Sigmoid colon (tissue), 7 donors: ENCODE results near the gene S100A2. TPM values are rescaled to one million over a fixed set of nuclear protein-coding genes. Genes with fewer than 3 reads are reported as not detected.

ENCODE experiments used
- DNase-seq: peaks from one replicate; pipeline ENCODE4 v3.0.0-alpha.2; 2019
- H3K27ac ChIP-seq, 4 donors: fragments of 200-600 bp; sonication (generic); one replicate each; pipeline ENCODE4 v1.5.1; 2016 to 2019; ENCODE audit warnings: mild to moderate bottlenecking in 1 of 4
- H3K27me3 ChIP-seq, 3 donors: fragments of 200-600 bp; sonication (generic); one replicate each; pipeline ENCODE4 v1.5.1; 2019; ENCODE audit warnings: mild to moderate bottlenecking in 1 of 3
- H3K36me3 ChIP-seq, 4 donors: fragments of 200-600 bp; sonication (generic); one replicate each; pipeline ENCODE4 v1.5.1; 2016 to 2019
- H3K4me1 ChIP-seq, 4 donors: fragments of 200-600 bp; sonication (generic); one replicate each; pipeline ENCODE4 v1.5.1; 2017 to 2019
- H3K4me3 ChIP-seq, 4 donors: fragments of 200-600 bp; sonication (generic); one replicate each; pipeline ENCODE4 v1.5.1; 2017 to 2019; ENCODE audit warnings: mild to moderate bottlenecking in 2 of 4, moderate library complexity in 1 of 4
- H3K9me3 ChIP-seq, 4 donors: fragments of 200-600 bp in 3 of 4; sonication (generic) in 3 of 4; one replicate each; pipeline versions ENCODE4 v1.5.1 to v1.6.1; 2013 to 2019
- EP300 ChIP-seq, 4 donors: sonication (generic); formaldehyde crosslinking; IDR thresholded peaks; one replicate each; pipeline ENCODE4 v1.6.1; 2017; ENCODE audit warnings: antibody characterized with exemption in 4 of 4
- POLR2A ChIP-seq, 2 donors: fragments of 450-650 bp; IDR thresholded peaks; one replicate each; pipeline ENCODE4 v1.6.1; 2016; ENCODE audit warnings: antibody characterized with exemption in 2 of 2, mild to moderate bottlenecking in 2 of 2, moderate library complexity in 2 of 2
- POLR2AphosphoS5 ChIP-seq, 4 donors: sonication (generic); formaldehyde crosslinking; IDR thresholded peaks; one replicate each; pipeline ENCODE4 v1.6.1; 2017; ENCODE audit warnings: antibody characterized with exemption in 4 of 4
- WGBS, 2 donors: extraction: QIAGEN DNeasy Blood & Tissue Kit; methylation state at CpG; one replicate each; pipeline ENCODE4 v1.1.7; 2013; 5-methylcytosine and 5-hydroxymethylcytosine counted together
- intact Hi-C: fragments of 100-400 bp; cut with DNase I; formaldehyde crosslinking; loops from one replicate; pipeline ENCODE4 v1.15.1; 2023
- polyA plus RNA-seq, 3 donors: library from polyadenylated mRNA; stranded (reverse); fragments of 200-250 nt; gene quantifications; one replicate each; pipeline ENCODE4 v1.2.3, GENCODE V29; 2013
- total RNA-seq, 4 donors: library from RNA; depleted of rRNA; stranded (reverse); fragments of >200 nt; gene quantifications; one replicate each; pipeline ENCODE4 v1.1.0, GENCODE V29; 2016
- TF ChIP-seq, protein P1 (sequence below), 4 experiments: fragments of 450-650 bp in 3 of 4; fragments of 200-600 bp in 1 of 4; IDR thresholded peaks; one replicate each; pipeline ENCODE4 v1.5.1; 2016 to 2019; ENCODE audit warnings: antibody characterized with exemption in 4 of 4, mild to moderate bottlenecking in 3 of 4, moderate library complexity in 2 of 4
- donor health status: healthy with polysubstance abuse.
- donor health status: Bipolar disorder and iron deficiency.
- donor health status: healthy.

S100A2 gene
- total and polyA plus RNA-seq, 7 donors = 0.68 to 16.2 (median 1.8) TPM; not detected in 2

- H3K9me3 ChIP-seq = no peaks in the 10 kb centered on the region
- peak overlapping the region in 3 of 4 donors; percentile 66 to 72 (median 68) for H3K4me3 ChIP-seq
- intact Hi-C loops = loop anchor here (5.0 kb wide), 1 partner anchor 81 kb away; no protein-coding TSS in a partner anchor
- H3K27me3 ChIP-seq = no peaks in the 10 kb centered on the region
- H3K4me1 ChIP-seq = peaks cover 0 to 59% (median 50%) of the 10 kb centered on the region in 4 donors
- no peak for TF ChIP-seq POLR2A (IDR thresholded peaks at IDR 0.05)
- TF ChIP-seq POLR2AphosphoS5 (IDR thresholded peaks at IDR 0.05) = no peak
- TF ChIP-seq, protein P1, sequence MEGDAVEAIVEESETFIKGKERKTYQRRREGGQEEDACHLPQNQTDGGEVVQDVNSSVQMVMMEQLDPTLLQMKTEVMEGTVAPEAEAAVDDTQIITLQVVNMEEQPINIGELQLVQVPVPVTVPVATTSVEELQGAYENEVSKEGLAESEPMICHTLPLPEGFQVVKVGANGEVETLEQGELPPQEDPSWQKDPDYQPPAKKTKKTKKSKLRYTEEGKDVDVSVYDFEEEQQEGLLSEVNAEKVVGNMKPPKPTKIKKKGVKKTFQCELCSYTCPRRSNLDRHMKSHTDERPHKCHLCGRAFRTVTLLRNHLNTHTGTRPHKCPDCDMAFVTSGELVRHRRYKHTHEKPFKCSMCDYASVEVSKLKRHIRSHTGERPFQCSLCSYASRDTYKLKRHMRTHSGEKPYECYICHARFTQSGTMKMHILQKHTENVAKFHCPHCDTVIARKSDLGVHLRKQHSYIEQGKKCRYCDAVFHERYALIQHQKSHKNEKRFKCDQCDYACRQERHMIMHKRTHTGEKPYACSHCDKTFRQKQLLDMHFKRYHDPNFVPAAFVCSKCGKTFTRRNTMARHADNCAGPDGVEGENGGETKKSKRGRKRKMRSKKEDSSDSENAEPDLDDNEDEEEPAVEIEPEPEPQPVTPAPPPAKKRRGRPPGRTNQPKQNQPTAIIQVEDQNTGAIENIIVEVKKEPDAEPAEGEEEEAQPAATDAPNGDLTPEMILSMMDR (IDR thresholded peaks at IDR 0.05) = no peak
- H3K27ac ChIP-seq = peak overlapping the region; percentile 82 to 90 (median 86)
- WGBS, 2 donors = 39 to 75% methylated on average over 5 of the region's 5 CpGs
- DNase-seq = no peak
- peaks cover 0 to 2% (median 0%) of the 10 kb centered on the region in 4 donors for H3K36me3 ChIP-seq
Measured at GRCh38 chr1:153613406-153613805, 47.8 kb upstream of the S100A2 start.

DNA sequence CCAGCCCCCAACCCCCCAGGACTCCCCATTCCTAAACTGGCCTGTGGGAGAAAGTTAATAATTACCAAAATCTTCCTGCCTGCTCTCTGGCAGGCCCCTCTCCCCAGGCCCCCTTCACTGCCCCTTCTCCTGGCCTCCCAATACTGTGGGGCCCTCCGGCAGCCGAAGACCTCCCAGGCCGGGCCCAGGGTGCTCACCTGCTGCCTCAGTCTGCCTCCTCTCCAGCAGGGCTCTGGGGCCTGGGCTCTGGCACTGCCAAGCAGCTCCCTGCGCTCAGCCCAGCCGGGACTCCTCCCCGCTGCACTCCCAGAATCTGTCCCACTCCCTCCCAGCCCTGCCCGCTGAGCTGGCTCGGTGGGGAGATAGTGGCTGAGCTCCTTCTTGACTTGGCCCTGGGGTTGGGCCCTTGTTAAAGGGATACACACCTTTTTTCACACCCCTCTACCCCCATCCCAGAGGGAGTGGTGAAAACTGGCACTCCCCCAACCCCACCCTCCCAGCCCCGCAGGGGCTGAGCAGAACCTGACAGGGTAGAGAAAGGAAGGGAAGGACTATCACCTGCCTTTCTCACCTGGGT, 47.2 kb upstream of the S100A2 start, which contains the start of gene S100A16:
Gene S100A16 (minus strand): TSS at position 383 of the 577 bp plus-strand sequence. CDS start 4,986 bp downstream, outside the sequence.
- peak; percentile 67 to 90 (median 87) for TF ChIP-seq POLR2AphosphoS5 (IDR thresholded peaks at IDR 0.05)
- TF ChIP-seq POLR2A (IDR thresholded peaks at IDR 0.05) = peak; percentile 76 to 92
- TF ChIP-seq, protein P1 (IDR thresholded peaks at IDR 0.05) = no peak
- TF ChIP-seq EP300 (IDR thresholded peaks at IDR 0.05) = no peak
- DNase-seq = peak; percentile 93

GRCh38 chr1:153612111-153612754, 46.6 kb upstream of the S100A2 start:
- Histone ChIP-seq H3K4me1 (peaks cover 0 to 61% (median 49%) of the 10 kb centered on the region in 4 donors), H3K36me3 (peaks cover 0 to 8% (median 3%) of the 10 kb centered on the region in 4 donors), H3K27me3 (no peaks in the 10 kb centered on the region), H3K9me3 (no peaks in the 10 kb centered on the region), H3K27ac (peak overlapping the region; percentile 82 to 90 (median 86)), H3K4me3 (peak overlapping the region; percentile 66 to 72 (median 68))
- WGBS, 2 donors = 16 to 58% methylated on average over 11 of the region's 11 CpGs
- no peak for TF ChIP-seq POLR2AphosphoS5 (IDR thresholded peaks at IDR 0.05)
- TF ChIP-seq, protein P1 (IDR thresholded peaks at IDR 0.05) = no peak
- DNase-seq = no peak
- intact Hi-C loops = loop anchor here (5.0 kb wide), 1 partner anchor 80 kb away; no protein-coding TSS in a partner anchor

More for the DNA sequence above, 47.2 kb upstream of the S100A2 start, which contains the start of gene S100A16:
- intact Hi-C loops = loop anchor here (5.0 kb wide), 1 partner anchor 81 kb away; no protein-coding TSS in a partner anchor
- peak within 1 kb of the TSS; percentile 82 to 90 (median 86) for H3K27ac ChIP-seq
- H3K9me3 ChIP-seq = no peaks in the 10 kb centered on the region
- H3K4me1 ChIP-seq = peaks cover 0 to 64% (median 51%) of the 10 kb centered on the region in 4 donors
- H3K4me3 ChIP-seq = peak within 1 kb of the TSS; percentile 66 to 72 (median 68)
- H3K27me3 ChIP-seq = no peaks in the 10 kb centered on the region
- 12 to 48% methylated on average over 9 of the region's 9 CpGs for WGBS, 2 donors
- H3K36me3 ChIP-seq = peaks cover 0 to 2% (median 0%) of the 10 kb centered on the region in 4 donors

- 32 to 71% methylated on average over 1 of the region's 1 CpG for WGBS, 2 donors
- intact Hi-C loops = loop anchor here (5.0 kb wide), 1 partner anchor 79 kb away; no protein-coding TSS in a partner anchor
Measured at GRCh38 chr1:153611356-153611755, 45.7 kb upstream of the S100A2 start.

More at GRCh38 chr1:153611356-153611755, 45.7 kb upstream of the S100A2 start:
- H3K27ac ChIP-seq = peak overlapping the region in 3 of 4 donors; percentile 82 to 90 (median 85)
- H3K4me1 ChIP-seq = peaks cover 0 to 52% (median 46%) of the 10 kb centered on the region in 4 donors
- TF ChIP-seq POLR2A (IDR thresholded peaks at IDR 0.05) (no peak), POLR2AphosphoS5 (IDR thresholded peaks at IDR 0.05) (no peak), EP300 (IDR thresholded peaks at IDR 0.05) (no peak)
- TF ChIP-seq, protein P1 (IDR thresholded peaks at IDR 0.05) = no peak
- H3K27me3 ChIP-seq = no peaks in the 10 kb centered on the region
- peaks cover 0 to 17% (median 12%) of the 10 kb centered on the region in 4 donors for H3K36me3 ChIP-seq
- no peak for DNase-seq
- peak overlapping the region; percentile 66 to 72 (median 68) for H3K4me3 ChIP-seq
- no peaks in the 10 kb centered on the region for H3K9me3 ChIP-seq
